BLaER1 treated with 17β-estradiol and CSF1 and Interleukin-3, amounts not matched to agents 10 nM and 100 nM (cell line): Measurements from ENCODE around the gene CPNE7.

ENCODE experiments used
- H3K27ac ChIP-seq, 11 experiments: shearing (Covaris generic); formaldehyde crosslinking; 2 replicates each; pipeline ENCODE4 v1.8.1; 2022
- H3K27me3 ChIP-seq, 11 experiments: shearing (Covaris generic); formaldehyde crosslinking; 2 replicates each; pipeline ENCODE4 v1.8.1; 2022
- H3K36me3 ChIP-seq, 11 experiments: shearing (Covaris generic); formaldehyde crosslinking; 2 replicates each; pipeline ENCODE4 v1.8.1; 2022
- H3K4me1 ChIP-seq, 10 experiments: shearing (Covaris generic); formaldehyde crosslinking; 2 replicates each; pipeline ENCODE4 v1.8.1; 2022
- H3K4me2 ChIP-seq, 11 experiments: shearing (Covaris generic); formaldehyde crosslinking; 2 replicates each; pipeline ENCODE4 v1.8.1; 2022
- H3K4me3 ChIP-seq, 10 experiments: shearing (Covaris generic); formaldehyde crosslinking; 2 replicates each; pipeline ENCODE4 v1.8.1; 2022
- H3K9ac ChIP-seq, 11 experiments: shearing (Covaris generic); formaldehyde crosslinking; 2 replicates each; pipeline ENCODE4 v1.8.1; 2022
- H3K9me3 ChIP-seq, 11 experiments: shearing (Covaris generic); formaldehyde crosslinking; replicated peaks in 1 of 11; 2 replicates each; pipeline ENCODE4 v1.8.1; 2022
- H4K20me1 ChIP-seq, 11 experiments: shearing (Covaris generic); formaldehyde crosslinking; 2 replicates each; pipeline ENCODE4 v1.8.1; 2022
- Cebpa-rat ChIP-seq, 11 experiments: shearing (Covaris generic); IDR thresholded peaks; 2 replicates each; pipeline ENCODE4 v1.8.1; 2022

The CPNE7 gene

GRCh38 chr16:89537549-89537925 lies 38.0 kb upstream of the CPNE7 start:
- Histone ChIP-seq H3K4me1 (peaks cover 31 to 54% (median 38%) of the 10 kb centered on the region in 10 experiments), H4K20me1 (peaks cover 0 to 45% (median 5%) of the 10 kb centered on the region in 11 experiments; a peak in 10 of 22 replicates), H3K9ac (peak overlapping the region in 4 of 11 experiments; percentile 5 to 42 (median 24); a peak in 3 of 22 replicates), H3K4me2 (no peak overlapping the region), H3K27ac (peak overlapping the region in 8 of 11 experiments; percentile 46 to 96 (median 92); a peak in 14 of 22 replicates), H3K9me3 (no peaks in the 10 kb centered on the region), H3K27me3 (no peaks in the 10 kb centered on the region), H3K4me3 (no peak overlapping the region), H3K36me3 (peaks cover 64 to 87% (median 77%) of the 10 kb centered on the region in 11 experiments)
- no peak for TF ChIP-seq Cebpa-rat (IDR thresholded peaks at IDR 0.05)

GRCh38 chr16:89538286-89538685 lies 37.3 kb upstream of the CPNE7 start:
- H3K4me2 ChIP-seq = no peak overlapping the region
- no peaks in the 10 kb centered on the region for H3K27me3 ChIP-seq
- H4K20me1 ChIP-seq = peaks cover 0 to 47% (median 5%) of the 10 kb centered on the region in 11 experiments; a peak in 10 of 22 replicates
- H3K4me3 ChIP-seq = no peak overlapping the region
- no peak for TF ChIP-seq Cebpa-rat (IDR thresholded peaks at IDR 0.05)
- peaks cover 24 to 47% (median 30%) of the 10 kb centered on the region in 10 experiments for H3K4me1 ChIP-seq
- H3K9ac ChIP-seq = peak overlapping the region in 4 of 11 experiments; percentile 15 to 42 (median 18); a peak in 4 of 22 replicates
- peaks cover 58 to 86% (median 72%) of the 10 kb centered on the region in 11 experiments for H3K36me3 ChIP-seq
- H3K9me3 ChIP-seq = no peaks in the 10 kb centered on the region
- peak overlapping the region in 7 of 11 experiments; percentile 5 to 96 (median 91); a peak in 11 of 22 replicates for H3K27ac ChIP-seq

GRCh38 chr16:89540557-89540956 lies 35.0 kb upstream of the CPNE7 start:
- peaks cover 72 to 96% (median 82%) of the 10 kb centered on the region in 11 experiments for H3K36me3 ChIP-seq
- peak overlapping the region in 1 of 11 experiments; percentile 6; a peak in 1 of 22 replicates for H3K9ac ChIP-seq
- TF ChIP-seq Cebpa-rat (IDR thresholded peaks at IDR 0.05) = no peak

DNA sequence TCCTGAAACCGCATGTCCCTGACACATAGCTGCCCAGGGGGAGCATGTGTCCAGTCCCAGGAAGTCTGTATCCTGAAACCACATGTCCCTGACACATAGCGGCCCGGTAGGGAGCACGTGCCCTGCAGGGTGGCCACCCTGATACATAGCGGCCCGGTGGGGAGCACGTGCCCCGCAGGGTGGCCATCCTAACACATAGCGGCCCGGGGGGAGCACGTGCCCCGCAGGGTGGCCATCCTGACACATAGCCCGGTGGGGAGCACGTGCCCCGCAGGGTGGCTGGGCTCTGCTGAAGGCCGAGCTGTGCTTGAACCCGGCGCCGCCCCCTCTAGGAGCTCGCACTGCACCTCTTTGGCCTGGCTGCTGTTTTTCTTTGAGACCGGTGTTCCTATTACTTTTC lies 33.8 kb upstream of the CPNE7 start:
- no peak for TF ChIP-seq Cebpa-rat (IDR thresholded peaks at IDR 0.05)
- Histone ChIP-seq H3K4me3 (no peak overlapping the region), H4K20me1 (peaks cover 0 to 52% (median 5%) of the 10 kb centered on the region in 11 experiments; a peak in 9 of 22 replicates), H3K9ac (no peak overlapping the region), H3K4me2 (no peak overlapping the region), H3K4me1 (peaks cover 0 to 16% (median 5%) of the 10 kb centered on the region in 10 experiments; a peak in 10 of 20 replicates), H3K27me3 (no peaks in the 10 kb centered on the region), H3K36me3 (peaks cover 78 to 97% (median 88%) of the 10 kb centered on the region in 11 experiments), H3K27ac (peak overlapping the region in 1 of 11 experiments; percentile 9; a peak in 1 of 22 replicates), H3K9me3 (no peaks in the 10 kb centered on the region)

More at GRCh38 chr16:89540557-89540956, 35.0 kb upstream of the CPNE7 start:
- H3K27ac ChIP-seq = no peak overlapping the region
- H3K9me3 ChIP-seq = no peaks in the 10 kb centered on the region
- peaks cover 0 to 49% (median 5%) of the 10 kb centered on the region in 11 experiments; a peak in 9 of 22 replicates for H4K20me1 ChIP-seq
- H3K27me3 ChIP-seq = no peaks in the 10 kb centered on the region
- no peak overlapping the region for H3K4me3 ChIP-seq
- H3K4me1 ChIP-seq = peaks cover 3 to 26% (median 9%) of the 10 kb centered on the region in 10 experiments
- no peak overlapping the region for H3K4me2 ChIP-seq

- Histone ChIP-seq H3K27ac (no peak overlapping the region), H3K4me3 (no peak overlapping the region), H3K9ac (peak overlapping the region in 2 of 11 experiments; percentile 2 to 15; a peak in 1 of 22 replicates), H3K4me2 (no peak overlapping the region), H3K27me3 (no peaks in the 10 kb centered on the region), H3K4me1 (peaks cover 9 to 23% (median 13%) of the 10 kb centered on the region in 10 experiments), H4K20me1 (peaks cover 0 to 57% (median 12%) of the 10 kb centered on the region in 11 experiments; a peak in 17 of 22 replicates), H3K36me3 (peaks cover 71 to 97% (median 84%) of the 10 kb centered on the region in 11 experiments), H3K9me3 (no peaks in the 10 kb centered on the region)
- TF ChIP-seq Cebpa-rat (IDR thresholded peaks at IDR 0.05) = no peak
These were observed 31.4 kb upstream of the CPNE7 start for GRCh38 chr16:89544113-89544512.

DNA sequence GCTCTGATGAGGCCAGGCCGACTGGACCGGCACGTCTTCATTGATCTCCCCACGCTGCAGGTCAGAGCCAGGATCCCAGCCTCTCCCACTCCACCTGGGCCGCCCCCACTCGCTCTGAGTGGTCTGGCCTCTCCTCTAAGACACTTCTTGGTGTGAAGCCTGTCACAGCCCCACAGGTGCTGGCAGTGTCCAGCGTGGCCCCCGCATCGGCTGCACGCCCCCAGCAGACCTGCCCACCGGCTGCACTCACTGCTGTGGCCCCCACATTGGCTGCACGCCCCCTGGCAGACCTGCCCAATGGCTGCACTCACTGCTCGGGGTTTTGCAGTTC lies 30.9 kb upstream of the CPNE7 start:
- no peaks in the 10 kb centered on the region for H3K27me3 ChIP-seq
- no peak for TF ChIP-seq Cebpa-rat (IDR thresholded peaks at IDR 0.05)
- peaks cover 68 to 97% (median 82%) of the 10 kb centered on the region in 11 experiments for H3K36me3 ChIP-seq
- no peaks in the 10 kb centered on the region for H3K9me3 ChIP-seq
- H3K4me3 ChIP-seq = no peak overlapping the region
- no peak overlapping the region for H3K9ac ChIP-seq
- H3K4me2 ChIP-seq = no peak overlapping the region
- H4K20me1 ChIP-seq = peaks cover 0 to 59% (median 18%) of the 10 kb centered on the region in 11 experiments; a peak in 17 of 22 replicates
- H3K27ac ChIP-seq = no peak overlapping the region
- H3K4me1 ChIP-seq = peaks cover 14 to 29% (median 19%) of the 10 kb centered on the region in 10 experiments

DNA sequence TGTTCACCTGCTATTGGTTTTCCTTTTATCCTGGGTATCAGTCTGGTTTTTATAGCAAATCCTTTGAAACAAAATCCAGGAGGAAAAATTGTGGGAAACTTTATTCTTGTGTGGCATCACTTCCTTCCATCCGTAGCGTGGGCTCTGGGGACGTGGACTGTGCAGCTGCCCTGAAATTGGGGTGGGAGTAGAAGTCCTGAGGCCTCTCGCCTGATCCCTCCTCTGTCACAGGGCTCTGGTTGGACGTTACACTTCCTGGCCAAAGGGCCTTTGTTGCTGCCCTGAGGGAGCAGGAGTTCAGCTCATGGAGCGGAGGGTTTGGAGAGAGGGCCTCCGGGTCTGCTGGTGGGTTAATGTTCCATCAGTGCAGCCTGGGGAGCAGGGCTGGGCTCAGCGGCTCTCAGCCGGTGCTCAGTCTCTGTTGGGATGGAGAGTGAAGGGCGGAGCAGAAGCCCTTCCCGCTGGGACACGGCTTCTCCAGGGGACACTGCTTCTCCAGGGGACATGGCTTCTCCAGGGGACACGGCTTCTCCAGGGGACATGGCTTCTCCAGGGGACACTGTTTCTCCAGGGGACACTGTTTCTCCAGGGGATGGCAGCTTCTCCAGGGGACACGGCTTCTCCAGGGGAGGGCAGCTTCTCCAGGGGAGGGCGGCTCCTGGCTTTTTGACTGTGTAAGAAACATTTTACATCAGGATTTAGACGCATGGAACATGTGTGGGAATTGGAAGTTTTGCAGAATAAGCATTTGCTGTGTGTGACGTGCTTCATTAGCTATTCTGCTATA lies 30.3 kb upstream of the CPNE7 start:
- Histone ChIP-seq H3K9me3 (no peaks in the 10 kb centered on the region), H3K36me3 (peaks cover 64 to 97% (median 82%) of the 10 kb centered on the region in 11 experiments), H3K4me3 (no peak overlapping the region), H4K20me1 (peaks cover 0 to 59% (median 21%) of the 10 kb centered on the region in 11 experiments; a peak in 16 of 22 replicates), H3K9ac (0 out of 22 replicates have a peak overlapping the region, but pooled peaks of 1 of the 11 experiments have one; percentile 10), H3K4me2 (no peak overlapping the region), H3K4me1 (peaks cover 16 to 33% (median 24%) of the 10 kb centered on the region in 10 experiments), H3K27me3 (no peaks in the 10 kb centered on the region), H3K27ac (no peak overlapping the region)
- no peak for TF ChIP-seq Cebpa-rat (IDR thresholded peaks at IDR 0.05)

DNA sequence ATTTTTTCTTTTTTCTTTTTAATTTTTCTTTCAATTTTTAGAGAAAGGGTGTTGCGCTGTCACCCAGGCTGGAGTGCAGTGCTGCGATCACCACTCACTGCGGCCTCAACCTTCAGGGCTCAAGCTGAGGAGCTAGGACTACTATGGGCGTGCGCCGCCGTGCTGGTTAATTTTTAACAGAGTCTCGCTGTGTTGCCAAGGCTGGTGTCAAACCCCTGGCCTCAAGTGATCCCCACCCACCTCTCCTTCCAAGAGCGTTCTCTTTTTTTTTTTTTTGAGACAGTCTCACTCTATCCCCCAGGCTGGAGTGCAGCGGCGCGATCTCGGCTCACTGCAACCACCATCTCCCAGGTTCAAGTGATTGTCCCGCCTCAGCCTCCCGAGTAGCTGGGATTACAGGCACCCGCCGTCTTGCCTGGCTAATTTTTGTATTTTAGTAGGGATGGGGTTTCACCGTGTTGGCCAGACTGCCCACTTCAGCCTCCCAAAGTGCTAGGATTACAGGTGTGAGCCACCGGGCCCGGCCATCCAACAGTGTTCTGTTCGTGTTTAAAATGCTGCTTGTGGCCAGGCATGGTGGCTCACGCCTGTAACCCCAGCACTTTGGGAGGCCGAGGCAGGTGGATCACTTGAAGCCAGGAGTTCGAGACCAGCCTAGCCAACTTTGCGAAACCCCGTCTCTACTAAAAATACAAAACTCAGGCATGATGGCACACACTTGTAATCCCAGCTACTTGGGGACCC lies 29.6 kb upstream of the CPNE7 start:
- H3K36me3 ChIP-seq = peaks cover 70 to 99% (median 87%) of the 10 kb centered on the region in 11 experiments
- peaks cover 16 to 32% (median 24%) of the 10 kb centered on the region in 10 experiments for H3K4me1 ChIP-seq
- no peak overlapping the region for H3K27ac ChIP-seq
- no peaks in the 10 kb centered on the region for H3K9me3 ChIP-seq
- H4K20me1 ChIP-seq = peaks cover 0 to 54% (median 21%) of the 10 kb centered on the region in 11 experiments; a peak in 15 of 22 replicates
- H3K4me2 ChIP-seq = no peak overlapping the region
- H3K9ac ChIP-seq = no peak overlapping the region
- no peaks in the 10 kb centered on the region for H3K27me3 ChIP-seq
- TF ChIP-seq Cebpa-rat (IDR thresholded peaks at IDR 0.05) = no peak
- no peak overlapping the region for H3K4me3 ChIP-seq
